ENCODE results near the gene CSRNP3. TPM values are rescaled to one million over a fixed set of nuclear protein-coding genes. Genes with fewer than 3 reads are reported as not detected.
"Not testable (repeated sequence)": the region's sequence is repeated elsewhere in the genome, so short reads cannot be mapped to it uniquely, and the experiment has no call there.

Gene CSRNP3
- total RNA-seq, 1 donor from 2014 or later, result 3.3 TPM

GRCh38 chr2:165587335-165587938 is 117.9 kb downstream of the CSRNP3 start:
- DNase-seq (ENCODE audit: low read depth), result no peak

- not testable (repeated sequence) for DNase-seq (ENCODE audit: low read depth)
Observed at GRCh38 chr2:165590999-165591398, 121.5 kb downstream of the CSRNP3 start.

DNA sequence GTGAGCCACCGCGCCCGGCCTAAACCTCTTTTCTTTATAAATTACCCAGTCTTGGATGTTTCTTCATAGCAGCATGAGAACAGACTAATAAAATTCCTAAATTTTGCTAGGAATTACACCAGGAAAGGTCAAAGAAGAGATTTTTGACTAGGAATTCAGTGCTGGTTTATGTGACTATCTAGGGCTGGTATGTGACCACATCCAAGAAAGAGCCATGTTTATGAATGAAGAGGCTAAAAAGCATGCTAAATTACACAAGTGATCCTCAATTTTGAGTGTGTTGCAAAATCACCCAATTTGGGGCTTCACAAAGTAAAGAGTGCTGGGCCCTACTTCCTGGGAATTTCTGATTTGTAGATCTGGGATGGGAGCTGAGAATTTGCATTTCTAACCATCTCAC is 123.6 kb downstream of the CSRNP3 start:
- DNase-seq (ENCODE audit: low read depth), result no peak

- DNase-seq (ENCODE audit: low read depth), result no peak
Observed at GRCh38 chr2:165594231-165594934, 124.9 kb downstream of the CSRNP3 start.

GRCh38 chr2:165594935-165595255 is 125.4 kb downstream of the CSRNP3 start:
- no peak for DNase-seq (ENCODE audit: low read depth)

DNA sequence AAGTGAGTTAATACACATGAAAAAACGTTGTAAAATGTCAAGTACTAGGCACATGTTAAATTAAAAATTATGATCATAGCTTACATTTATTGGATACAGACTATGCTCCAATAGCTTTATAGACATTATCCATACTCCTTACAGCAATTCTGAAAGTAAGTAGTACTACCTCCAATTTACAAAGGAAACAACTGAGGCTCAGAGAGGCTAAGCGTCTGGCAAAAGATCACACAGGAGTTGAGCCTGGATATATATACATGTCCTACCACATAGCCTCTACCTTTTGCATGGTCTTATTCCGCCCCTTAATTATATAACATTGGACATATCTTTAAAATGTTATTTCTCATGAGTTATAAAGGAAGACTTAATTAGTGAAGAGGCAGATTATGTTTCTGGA is 127.3 kb downstream of the CSRNP3 start:
- DNase-seq (ENCODE audit: low read depth), result no peak

GRCh38 chr2:165601065-165601830 is 131.8 kb downstream of the CSRNP3 start:
- DNase-seq (ENCODE audit: low read depth), result no peak

DNA sequence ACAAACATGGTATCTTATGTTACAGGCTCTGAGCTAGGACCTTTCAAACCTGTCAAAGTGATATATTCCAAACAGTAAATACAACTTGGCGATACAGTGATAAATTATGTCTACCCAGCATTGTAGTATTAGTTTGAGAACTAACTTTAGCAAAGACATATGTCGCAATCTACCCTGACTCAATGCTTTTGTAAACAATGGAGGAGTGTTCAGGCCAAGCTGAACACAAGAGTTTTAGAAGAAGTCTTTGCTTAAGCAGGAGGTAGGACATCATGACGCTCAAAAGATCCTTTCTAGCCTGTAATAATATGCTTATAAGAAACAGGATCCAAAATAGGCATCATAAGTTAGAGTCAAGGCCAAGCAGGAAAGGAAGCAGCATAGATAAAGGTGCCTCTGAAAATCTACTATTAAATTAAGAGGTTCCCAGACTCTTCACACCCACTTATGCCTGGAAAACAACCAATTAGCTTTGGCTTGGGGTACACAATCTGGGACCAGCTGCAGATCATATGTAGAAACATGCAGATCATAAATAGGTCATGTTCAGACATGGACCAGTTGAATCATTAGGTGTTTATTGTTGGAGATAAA is 132.5 kb downstream of the CSRNP3 start:
- peak; percentile 20 for DNase-seq (ENCODE audit: low read depth)

DNA sequence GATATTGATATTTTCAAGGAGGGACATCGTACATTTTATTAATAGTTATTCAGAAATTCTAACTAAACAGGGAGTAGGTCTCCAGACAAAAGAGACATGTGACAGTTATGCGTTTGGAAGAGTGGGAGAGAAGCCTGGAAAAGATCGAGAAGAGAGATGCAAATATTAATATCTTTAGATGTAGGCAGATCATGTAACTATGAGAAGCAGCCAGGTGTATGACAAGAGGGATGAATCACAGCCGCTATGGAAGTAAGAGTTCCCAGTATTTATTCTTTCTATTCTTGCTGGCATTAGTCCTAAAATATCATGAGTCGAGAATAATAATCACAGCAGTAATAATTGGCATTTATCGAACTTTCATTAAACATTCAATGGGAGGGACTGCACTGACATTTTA is 140.2 kb downstream of the CSRNP3 start:
- no peak for DNase-seq (ENCODE audit: low read depth)

DNA sequence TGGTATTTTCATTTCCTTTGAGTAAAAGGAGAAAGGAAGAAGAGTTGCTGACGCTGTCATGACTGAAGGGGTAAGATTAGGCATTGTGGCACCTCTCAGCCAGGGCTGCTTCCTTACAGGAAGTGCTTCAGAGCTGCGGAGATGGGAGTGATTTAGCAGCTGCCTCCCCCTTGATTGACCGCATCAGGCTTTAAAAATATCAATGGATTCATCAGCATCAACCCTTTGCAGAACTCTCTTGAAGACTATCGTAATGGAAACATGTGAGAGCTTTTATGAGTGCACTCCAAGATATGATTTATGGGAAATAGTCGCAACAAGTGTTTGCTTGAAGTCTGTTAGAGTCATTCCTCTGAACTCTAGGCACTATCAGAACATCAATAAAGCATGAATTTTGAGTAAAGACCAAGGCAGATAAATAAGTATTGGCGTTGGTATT is 141.1 kb downstream of the CSRNP3 start:
- DNase-seq (ENCODE audit: low read depth), result peak; percentile 37

- no peak for DNase-seq (ENCODE audit: low read depth)
Observed at GRCh38 chr2:165617741-165618481, 148.4 kb downstream of the CSRNP3 start.

DNA sequence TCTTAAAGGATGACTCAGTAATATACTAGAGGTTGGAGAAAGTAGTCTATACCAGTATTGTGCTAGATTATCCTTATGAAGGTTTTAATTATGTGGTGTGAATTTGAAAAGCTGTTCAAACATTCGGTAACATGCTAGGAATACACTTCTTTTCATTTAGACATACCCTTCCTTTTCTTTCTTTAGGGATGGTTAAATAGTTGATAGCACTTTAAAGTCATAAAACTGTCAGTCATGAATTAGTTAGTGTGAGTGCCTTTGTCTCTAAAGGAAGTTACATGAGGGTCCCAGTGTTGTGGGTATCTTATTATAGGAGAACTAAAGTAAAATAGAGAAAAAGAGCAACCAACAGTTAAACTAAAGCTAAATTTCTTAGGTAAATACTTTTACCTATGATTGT is 149.3 kb downstream of the CSRNP3 start:
- no peak for DNase-seq (ENCODE audit: low read depth)

DNA sequence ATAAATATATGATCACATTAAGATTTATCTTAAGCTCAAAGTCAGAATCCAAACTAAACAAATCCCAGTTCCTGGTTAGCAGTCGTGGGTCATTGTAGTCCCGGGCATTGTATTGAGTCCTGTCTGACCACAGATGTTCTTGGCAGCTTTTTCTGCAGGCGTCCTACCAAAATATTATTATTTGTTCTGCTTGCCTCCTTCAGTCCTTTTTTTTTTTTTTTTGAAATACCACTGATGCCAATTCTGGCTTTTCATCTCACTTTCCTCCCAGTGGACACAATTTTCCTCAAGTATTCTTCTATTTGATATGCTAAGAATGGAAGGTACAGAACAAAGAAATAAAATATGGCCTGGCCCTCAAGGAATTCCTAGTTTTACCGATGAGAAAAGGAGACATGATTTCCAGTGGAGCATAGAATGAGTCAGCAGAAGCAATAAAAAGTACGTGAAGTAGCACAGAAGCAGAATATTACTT is 151.6 kb downstream of the CSRNP3 start:
- peak; percentile 53 for DNase-seq (ENCODE audit: low read depth)

GRCh38 chr2:165623161-165623560 is 153.7 kb downstream of the CSRNP3 start:
- no peak for DNase-seq (ENCODE audit: low read depth)

DNA sequence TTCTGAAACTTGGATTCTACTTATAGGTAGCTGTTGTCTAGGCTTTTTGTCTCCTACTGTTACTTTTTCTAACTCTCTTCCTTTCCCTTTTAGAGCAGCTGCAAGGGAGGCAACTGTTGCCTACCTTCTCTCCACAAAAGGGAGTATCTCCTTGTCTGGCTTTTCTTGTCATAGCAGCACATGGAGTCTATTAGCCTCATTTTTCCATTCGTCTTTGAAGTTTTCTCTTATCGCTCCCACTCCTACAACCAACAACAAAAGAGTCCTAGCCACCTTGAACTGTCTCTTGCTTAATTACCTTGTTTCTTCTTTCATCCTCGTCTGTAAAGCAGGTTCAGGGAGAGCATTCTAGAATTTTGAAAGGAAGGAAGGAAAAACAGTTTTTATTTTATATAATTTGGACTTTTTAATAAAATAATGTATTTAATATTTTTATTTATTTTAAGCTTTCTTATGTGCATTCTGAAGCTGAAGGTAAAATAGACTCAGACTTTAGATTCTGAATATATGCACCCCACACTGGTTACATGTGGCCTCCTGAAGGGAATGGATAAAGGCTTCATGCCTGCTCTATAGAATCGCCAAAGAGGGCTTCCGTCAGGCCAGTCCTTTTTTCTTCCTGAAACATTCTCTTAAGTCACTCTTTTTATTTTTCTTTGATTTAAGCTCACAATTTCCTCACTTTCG is 154.4 kb downstream of the CSRNP3 start:
- no peak for DNase-seq (ENCODE audit: low read depth)

GRCh38 chr2:165624470-165624800 is 154.9 kb downstream of the CSRNP3 start:
- DNase-seq (ENCODE audit: low read depth), result no peak

- no peak for DNase-seq (ENCODE audit: low read depth)
Observed at GRCh38 chr2:165627470-165627869, 158.0 kb downstream of the CSRNP3 start.

- no peak for DNase-seq (ENCODE audit: low read depth)
Observed at GRCh38 chr2:165629776-165630175, 160.3 kb downstream of the CSRNP3 start.

- DNase-seq (ENCODE audit: low read depth), result no peak
Observed at GRCh38 chr2:165630236-165630635, 160.7 kb downstream of the CSRNP3 start.

- DNase-seq (ENCODE audit: low read depth), result no peak
Observed at GRCh38 chr2:165631089-165631488, 161.6 kb downstream of the CSRNP3 start.

DNA sequence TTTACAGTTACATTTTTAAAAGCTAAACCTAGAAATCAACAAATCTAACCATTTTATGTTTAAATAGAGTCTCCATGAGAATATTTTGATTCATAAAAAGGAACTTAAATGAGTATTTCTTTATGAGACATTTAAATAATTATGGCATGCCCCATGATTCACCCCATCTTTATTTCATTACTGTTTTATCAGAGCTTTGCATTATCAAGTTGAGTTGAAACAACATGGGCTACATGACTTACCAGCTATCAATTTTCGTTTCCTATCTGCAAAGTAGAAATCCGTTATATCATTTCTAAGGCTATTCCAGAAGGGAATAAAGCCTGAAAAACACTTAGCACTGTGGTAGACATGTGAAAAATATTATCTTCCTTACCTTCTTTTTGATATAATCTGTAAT is 163.1 kb downstream of the CSRNP3 start:
- no peak for DNase-seq (ENCODE audit: low read depth)

Data from myocyte (in vitro differentiated cells).